Natural killer cell (primary cell): ENCODE data around the gene DGKQ. TPM values are rescaled to one million over a fixed set of nuclear protein-coding genes. Genes with fewer than 3 reads are reported as not detected.

Experiments
- ATAC-seq, 3 donors: fragments of 150-1000 bp in 2 of 3; fragments of 200-7000 bp in 1 of 3; cut with Tn5 transposase; 1 replicate in 1 of 3; 2 replicates in 2 of 3; pipeline ENCODE4 v1.10.0; 2021; ENCODE audit warnings: mild to moderate bottlenecking in 2 of 3, moderate library complexity in 2 of 3
- DNase-seq, 2 donors: peaks; one replicate each; pipeline versions ENCODE4 v3.0.0 to v3.0.0-alpha.2; 2013 to 2021; ENCODE audit warnings: mixed read lengths in 1 of 2
- H3K27ac ChIP-seq: one replicate; pipeline ENCODE4 v1.5.1; 2013; ENCODE audit warnings: mild to moderate bottlenecking, low read length
- H3K27me3 ChIP-seq: one replicate; pipeline ENCODE4 v1.6.1; 2013; ENCODE audit warnings: low read length; ENCODE audit not compliant: control insufficient read depth, insufficient read depth
- H3K36me3 ChIP-seq: one replicate; pipeline ENCODE4 v1.6.1; 2013; ENCODE audit warnings: low read length; ENCODE audit not compliant: control insufficient read depth, insufficient read depth
- H3K4me1 ChIP-seq: one replicate; pipeline ENCODE4 v1.6.1; 2013; ENCODE audit warnings: low read length; ENCODE audit not compliant: control insufficient read depth, insufficient read depth
- H3K4me3 ChIP-seq: one replicate; pipeline ENCODE4 v1.5.1; 2013; ENCODE audit warnings: low read length
- H3K9me3 ChIP-seq: one replicate; pipeline ENCODE4 v1.6.1; 2013; ENCODE audit warnings: low read length; ENCODE audit not compliant: control insufficient read depth, insufficient read depth
- H3K27ac Mint-ChIP-seq, 2 donors: one replicate each; pipeline ENCODE4 v1.8.0; 2022; ENCODE audit warnings: mild to moderate bottlenecking in 2 of 2, mixed read lengths in 2 of 2, moderate library complexity in 1 of 2
- H3K27me3 Mint-ChIP-seq, 2 donors: one replicate each; pipeline ENCODE4 v1.8.0; 2022; ENCODE audit warnings: low read depth in 2 of 2, mixed read lengths in 2 of 2
- H3K36me3 Mint-ChIP-seq: one replicate; pipeline ENCODE4 v1.8.0; 2022; ENCODE audit warnings: mixed read lengths
- H3K4me1 Mint-ChIP-seq, 2 donors: one replicate each; pipeline ENCODE4 v1.8.0; 2022; ENCODE audit warnings: mixed read lengths in 2 of 2
- H3K4me3 Mint-ChIP-seq: one replicate; pipeline ENCODE4 v1.8.0; 2022; ENCODE audit warnings: mild to moderate bottlenecking, moderate library complexity, mixed read lengths
- H3K9me3 Mint-ChIP-seq, 2 donors: one replicate each; pipeline ENCODE4 v1.8.0; 2022; ENCODE audit warnings: mixed read lengths in 2 of 2
- WGBS: methylation state at CpG from one replicate; pipeline ENCODE4 v1.1.7; 2013; ENCODE audit warnings: missing lambda C conversion rate; ENCODE audit not compliant: insufficient coverage; 5-methylcytosine and 5-hydroxymethylcytosine counted together
- intact Hi-C: fragments of 100-400 bp; cut with micrococcal nuclease; formaldehyde crosslinking; loops from one replicate; pipeline ENCODE4 v1.14.2; 2022
- total RNA-seq, 4 donors: library from RNA; stranded (reverse); fragments of 120-200 nt in 1 of 4; gene quantifications; one replicate each; pipeline versions ENCODE4 v1.2.3 to v1.2.4, GENCODE V29; 2013 to 2022
- TF ChIP-seq, protein P1 (sequence below): fragments of 200-600 bp; IDR thresholded peaks from one replicate; pipeline ENCODE4 v1.8.0; 2022; ENCODE audit warnings: antibody characterized with exemption

Gene DGKQ
- total RNA-seq, 3 donors from 2014 or later (not counting 1 experiment from before 2014, with no cell fraction given), result 64.2 to 79.5 (median 65.2) TPM

DNA sequence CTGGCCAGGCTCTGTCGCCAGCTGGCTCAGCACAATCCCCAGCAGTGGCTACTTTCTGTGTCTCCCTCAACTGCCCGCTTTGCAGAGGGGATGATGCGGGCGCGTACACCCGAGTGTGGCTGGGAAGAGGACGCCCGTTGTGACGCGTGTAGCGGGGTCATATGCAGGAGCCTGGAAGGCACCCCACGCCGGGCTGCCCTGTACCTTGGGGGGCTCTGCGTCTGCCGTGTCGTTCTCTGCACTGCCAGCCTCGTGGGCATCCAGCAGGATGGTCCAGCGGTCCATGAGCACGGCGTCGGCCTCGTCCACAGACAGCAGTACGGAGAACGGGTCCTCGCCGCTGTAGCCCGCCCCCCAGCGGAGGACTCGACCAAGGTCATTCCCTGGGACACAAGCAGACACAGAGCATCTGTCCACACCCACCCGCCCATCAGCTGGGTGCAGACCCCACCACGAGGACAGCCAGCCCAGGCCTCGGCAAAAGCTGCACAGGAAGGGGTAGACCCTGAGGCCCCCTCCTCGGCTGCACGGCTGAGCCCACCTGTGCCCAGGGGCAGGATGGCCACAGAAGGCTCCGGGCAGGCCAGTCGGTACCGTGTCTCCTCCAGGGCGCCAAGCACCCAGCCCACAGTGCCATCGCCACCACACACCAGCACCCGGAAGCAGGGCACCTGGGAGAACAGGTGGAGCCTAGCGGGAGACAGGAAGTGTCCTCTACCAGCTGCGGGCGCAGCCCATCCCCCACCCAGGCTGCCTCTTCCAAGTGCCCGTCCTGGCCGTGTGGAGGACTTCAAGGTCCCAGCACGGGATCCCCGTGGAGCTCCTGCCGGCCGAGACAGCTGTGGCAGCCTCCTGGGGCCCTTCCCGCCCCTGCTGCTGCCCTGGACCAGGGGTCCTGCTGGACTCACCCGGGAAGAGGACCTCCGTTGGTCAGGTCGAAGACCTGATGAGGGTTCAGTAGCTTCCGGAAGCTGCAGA is 10.8 kb downstream of the DGKQ start:
- intact Hi-C loops, result no loop called here
- TF ChIP-seq, protein P1, sequence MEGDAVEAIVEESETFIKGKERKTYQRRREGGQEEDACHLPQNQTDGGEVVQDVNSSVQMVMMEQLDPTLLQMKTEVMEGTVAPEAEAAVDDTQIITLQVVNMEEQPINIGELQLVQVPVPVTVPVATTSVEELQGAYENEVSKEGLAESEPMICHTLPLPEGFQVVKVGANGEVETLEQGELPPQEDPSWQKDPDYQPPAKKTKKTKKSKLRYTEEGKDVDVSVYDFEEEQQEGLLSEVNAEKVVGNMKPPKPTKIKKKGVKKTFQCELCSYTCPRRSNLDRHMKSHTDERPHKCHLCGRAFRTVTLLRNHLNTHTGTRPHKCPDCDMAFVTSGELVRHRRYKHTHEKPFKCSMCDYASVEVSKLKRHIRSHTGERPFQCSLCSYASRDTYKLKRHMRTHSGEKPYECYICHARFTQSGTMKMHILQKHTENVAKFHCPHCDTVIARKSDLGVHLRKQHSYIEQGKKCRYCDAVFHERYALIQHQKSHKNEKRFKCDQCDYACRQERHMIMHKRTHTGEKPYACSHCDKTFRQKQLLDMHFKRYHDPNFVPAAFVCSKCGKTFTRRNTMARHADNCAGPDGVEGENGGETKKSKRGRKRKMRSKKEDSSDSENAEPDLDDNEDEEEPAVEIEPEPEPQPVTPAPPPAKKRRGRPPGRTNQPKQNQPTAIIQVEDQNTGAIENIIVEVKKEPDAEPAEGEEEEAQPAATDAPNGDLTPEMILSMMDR, result no peak
- Mint-ChIP-seq H3K4me1 (peaks cover 4 to 5% of the 10 kb centered on the region in 2 donors), H3K9me3 (no peaks in the 10 kb centered on the region), H3K4me3 (no peak overlapping the region), H3K36me3 (no peaks in the 10 kb centered on the region), H3K27me3 (no peaks in the 10 kb centered on the region), H3K27ac (no peak overlapping the region)
- Histone ChIP-seq H3K4me3 (no peak overlapping the region), H3K27me3 (no peaks in the 10 kb centered on the region), H3K27ac (no peak overlapping the region), H3K9me3 (no peaks in the 10 kb centered on the region), H3K4me1 (peaks cover 3% of the 10 kb centered on the region), H3K36me3 (peaks cover 61% of the 10 kb centered on the region)
- ATAC-seq (no peak), DNase-seq (no peak)
- WGBS, result 94% methylated on average over 54 of the region's 54 CpGs

DNA sequence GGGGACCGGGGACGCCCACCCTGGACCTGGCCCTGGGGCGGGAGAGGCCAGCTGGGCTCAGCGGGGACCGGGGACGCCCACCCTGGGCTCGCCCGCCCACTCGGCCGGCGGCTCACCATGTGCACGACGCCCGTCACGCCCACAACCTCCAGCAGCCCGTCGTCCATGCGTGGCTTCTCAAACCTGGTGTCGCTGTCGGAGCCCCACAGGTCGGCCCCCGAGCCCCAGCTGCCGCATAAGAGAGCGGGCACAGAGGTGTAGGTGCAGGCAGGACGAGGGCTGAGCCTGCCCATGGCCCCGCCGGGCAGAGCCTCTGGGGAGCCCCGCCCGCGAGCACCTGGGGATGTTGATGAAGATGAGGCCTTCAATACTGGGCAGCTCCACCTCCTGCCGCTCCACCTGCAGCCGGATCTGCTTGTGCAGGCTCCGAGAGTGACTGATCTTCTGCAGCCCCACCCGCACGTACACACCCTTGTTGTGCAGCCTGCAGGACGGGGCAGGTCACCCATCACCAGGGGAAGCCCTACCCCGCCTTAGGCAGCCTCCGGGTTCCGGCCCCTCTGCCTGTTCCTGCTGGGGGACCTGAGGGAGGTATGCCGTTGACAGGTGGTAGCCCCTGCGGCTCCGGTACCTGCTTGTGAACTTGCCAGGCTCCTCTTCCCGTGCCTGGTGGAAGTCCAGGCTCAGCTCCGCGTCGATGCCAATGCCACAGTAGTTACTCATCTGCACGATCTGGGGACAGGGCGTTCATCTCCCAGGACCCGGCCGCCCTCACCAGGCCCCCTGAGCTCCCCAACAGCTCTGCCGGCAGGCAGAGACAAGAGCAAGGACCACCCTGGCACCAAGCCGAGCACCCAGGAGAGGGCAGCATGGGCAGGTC is 11.8 kb downstream of the DGKQ start:
- WGBS, result 94% methylated on average over 52 of the region's 52 CpGs
- ATAC-seq, result no peak
- Histone ChIP-seq H3K4me1 (no peaks in the 10 kb centered on the region), H3K4me3 (no peak overlapping the region), H3K36me3 (peaks cover 59% of the 10 kb centered on the region), H3K27ac (no peak overlapping the region), H3K27me3 (no peaks in the 10 kb centered on the region), H3K9me3 (no peaks in the 10 kb centered on the region)
- Mint-ChIP-seq H3K27ac (no peak overlapping the region), H3K4me3 (no peak overlapping the region), H3K36me3 (no peaks in the 10 kb centered on the region), H3K27me3 (no peaks in the 10 kb centered on the region), H3K4me1 (peaks cover 4 to 8% of the 10 kb centered on the region in 2 donors), H3K9me3 (no peaks in the 10 kb centered on the region)
- intact Hi-C loops, result no loop called here
- no peak for DNase-seq
- TF ChIP-seq, protein P1, result no peak

DNA sequence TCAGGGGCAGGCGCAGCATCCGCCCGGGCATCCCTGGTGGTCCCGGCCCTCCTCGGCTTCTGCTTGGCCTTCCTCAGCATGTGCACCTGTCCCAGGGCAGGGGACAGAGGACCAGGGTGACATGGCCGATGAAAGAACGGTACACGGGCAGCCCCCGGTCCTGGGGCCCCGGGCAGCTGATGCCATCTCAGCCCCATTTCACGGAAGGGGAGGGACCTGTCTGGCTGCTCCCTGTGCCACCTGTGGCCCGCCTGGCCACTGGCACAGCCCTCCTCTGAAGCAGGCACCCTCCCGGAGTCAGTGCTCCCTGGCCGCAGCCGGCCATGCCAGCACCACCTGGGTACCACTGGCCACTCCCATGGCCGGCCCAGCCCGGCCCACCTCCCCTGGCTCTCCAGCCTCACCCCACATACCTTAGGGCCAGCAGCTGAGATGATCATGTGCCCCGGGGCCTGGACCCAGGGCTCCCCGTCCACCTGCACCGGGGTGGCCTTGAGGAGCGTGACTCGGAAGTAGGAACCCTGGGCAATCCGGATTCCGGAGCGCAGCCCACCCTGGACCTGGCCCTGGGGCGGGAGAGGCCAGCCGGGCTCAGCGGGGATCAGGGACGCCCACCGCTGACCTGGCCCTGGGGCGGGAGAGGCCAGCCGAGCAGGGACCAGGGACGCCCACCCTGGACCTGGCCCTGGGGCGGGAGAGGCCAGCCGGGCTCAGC is 12.6 kb downstream of the DGKQ start:
- intact Hi-C loops, result no loop called here
- ATAC-seq (no peak), DNase-seq (no peak)
- Mint-ChIP-seq H3K4me1 (peaks cover 4 to 10% of the 10 kb centered on the region in 2 donors), H3K27ac (no peak overlapping the region), H3K9me3 (no peaks in the 10 kb centered on the region), H3K4me3 (no peak overlapping the region), H3K27me3 (no peaks in the 10 kb centered on the region), H3K36me3 (no peaks in the 10 kb centered on the region)
- TF ChIP-seq, protein P1, result no peak
- WGBS, result 95% methylated on average over 35 of the region's 35 CpGs
- Histone ChIP-seq H3K9me3 (no peaks in the 10 kb centered on the region), H3K4me1 (no peaks in the 10 kb centered on the region), H3K27me3 (no peaks in the 10 kb centered on the region), H3K36me3 (peaks cover 51% of the 10 kb centered on the region), H3K4me3 (no peak overlapping the region), H3K27ac (no peak overlapping the region)
